ENCODE results near the gene WWOX. TPM values are rescaled to one million over a fixed set of nuclear protein-coding genes. Genes with fewer than 3 reads are reported as not detected.

The WWOX gene
- polyA plus RNA-seq, 3 donors, result 40.3 to 43.7 (median 41.5) TPM

DNA sequence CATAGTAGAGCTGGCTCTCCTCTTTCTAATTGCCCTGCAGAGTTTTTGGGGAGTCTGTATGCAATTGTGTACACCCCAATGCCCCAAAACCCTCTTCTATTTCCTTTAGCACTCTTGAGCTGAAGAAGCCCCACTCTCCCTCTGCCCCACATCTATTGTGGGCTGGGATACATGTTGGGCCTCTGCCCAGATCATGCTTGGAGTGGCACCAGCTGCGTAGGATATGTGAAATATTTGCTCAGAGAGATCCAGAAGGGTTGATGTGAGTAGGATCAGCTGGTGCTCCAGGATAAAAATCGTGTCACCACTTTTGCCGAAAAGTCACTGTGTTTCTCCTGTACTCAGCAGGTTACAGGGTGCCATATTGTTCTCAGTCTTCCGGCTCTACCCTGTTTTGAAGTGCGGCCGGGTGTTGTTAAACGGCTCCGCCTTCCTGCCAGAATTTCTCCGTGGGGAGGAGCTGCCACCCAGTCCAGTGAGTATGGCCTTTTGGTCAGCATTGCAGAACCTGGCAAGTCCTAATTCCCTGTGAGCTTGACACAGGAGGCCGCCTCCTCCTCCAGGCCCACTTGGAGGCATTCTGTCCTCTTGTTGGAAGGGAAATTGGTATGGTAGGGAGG is 664.5 kb downstream of the WWOX start:
- DNase-seq (ENCODE audit: low read depth in 3 of 3, low spot score in 2 of 3), result no peak

- DNase-seq (ENCODE audit: low read depth in 3 of 3, low spot score in 2 of 3), result no peak
These were observed 665.0 kb downstream of the WWOX start for GRCh38 chr16:78764478-78764877.

DNA sequence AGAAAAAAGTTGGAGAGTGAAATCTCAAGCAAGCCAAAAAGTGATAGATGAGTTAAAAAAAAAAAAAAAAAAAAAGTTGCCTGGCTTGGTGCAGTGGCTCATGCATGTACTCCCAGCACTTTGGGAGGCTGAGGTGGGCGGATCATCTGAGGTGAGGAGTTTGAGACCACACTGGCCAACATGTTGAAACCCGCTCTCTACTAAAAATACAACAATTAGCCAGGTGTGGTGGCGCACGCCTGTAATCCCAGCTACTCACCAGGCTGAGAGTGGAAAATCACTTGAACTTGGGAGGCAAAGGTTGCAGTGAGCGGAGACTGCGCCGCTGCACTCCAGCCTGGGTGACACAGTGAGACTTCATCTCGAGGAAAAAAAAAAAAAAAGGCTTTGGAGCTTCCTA is 668.8 kb downstream of the WWOX start:
- DNase-seq (ENCODE audit: low read depth in 3 of 3, low spot score in 2 of 3), result no peak

GRCh38 chr16:78768718-78769117 is 669.3 kb downstream of the WWOX start:
- DNase-seq (ENCODE audit: low read depth in 3 of 3, low spot score in 2 of 3), result no peak

GRCh38 chr16:78770353-78771091 is 671.1 kb downstream of the WWOX start:
- peak in 1 of 3 donors; percentile 8 for DNase-seq (ENCODE audit: low read depth in 3 of 3, low spot score in 2 of 3)

DNA sequence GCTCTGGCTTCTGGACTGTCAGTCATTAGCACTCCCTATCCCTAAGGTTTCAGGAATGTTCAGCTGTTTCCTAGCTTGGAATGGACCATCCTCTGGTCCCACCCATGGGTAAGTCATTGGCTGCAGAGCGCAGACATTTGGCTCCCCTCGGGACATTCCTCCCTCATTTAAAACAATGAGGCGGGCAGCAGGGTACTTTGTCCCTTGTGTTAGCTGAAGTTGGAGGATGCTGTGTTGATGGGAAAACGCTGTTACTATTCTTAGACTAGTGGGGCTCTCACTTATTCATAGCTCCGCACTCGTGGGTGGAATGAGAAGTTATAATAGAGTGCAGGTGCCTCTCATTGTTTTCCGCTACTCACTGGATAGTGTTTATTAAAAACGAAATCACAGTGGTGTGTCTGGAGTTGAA is 673.8 kb downstream of the WWOX start:
- DNase-seq (ENCODE audit: low read depth in 3 of 3, low spot score in 2 of 3), result no peak

DNA sequence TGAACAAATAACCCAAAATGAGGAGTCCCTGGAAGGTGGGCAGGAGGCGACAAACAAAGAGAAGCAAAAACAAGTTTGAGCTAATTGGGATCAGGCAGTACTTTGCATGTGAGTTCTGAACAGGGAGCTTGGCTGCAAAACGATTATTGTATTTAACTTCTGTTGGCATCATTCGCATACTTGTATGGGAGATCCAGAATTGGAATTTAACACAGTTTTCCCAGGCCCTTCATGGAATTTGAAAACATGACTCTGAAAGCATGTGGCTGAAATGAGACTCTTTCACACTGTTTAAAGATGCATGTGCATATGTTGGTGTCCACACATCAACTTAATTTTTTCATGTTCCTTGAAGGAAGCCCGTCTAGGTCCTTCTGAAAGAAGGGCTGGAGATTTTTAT is 674.3 kb downstream of the WWOX start:
- no peak for DNase-seq (ENCODE audit: low read depth in 3 of 3, low spot score in 2 of 3)

GRCh38 chr16:78775161-78775561 is 675.7 kb downstream of the WWOX start:
- DNase-seq (ENCODE audit: low read depth in 3 of 3, low spot score in 2 of 3), result no peak

DNA sequence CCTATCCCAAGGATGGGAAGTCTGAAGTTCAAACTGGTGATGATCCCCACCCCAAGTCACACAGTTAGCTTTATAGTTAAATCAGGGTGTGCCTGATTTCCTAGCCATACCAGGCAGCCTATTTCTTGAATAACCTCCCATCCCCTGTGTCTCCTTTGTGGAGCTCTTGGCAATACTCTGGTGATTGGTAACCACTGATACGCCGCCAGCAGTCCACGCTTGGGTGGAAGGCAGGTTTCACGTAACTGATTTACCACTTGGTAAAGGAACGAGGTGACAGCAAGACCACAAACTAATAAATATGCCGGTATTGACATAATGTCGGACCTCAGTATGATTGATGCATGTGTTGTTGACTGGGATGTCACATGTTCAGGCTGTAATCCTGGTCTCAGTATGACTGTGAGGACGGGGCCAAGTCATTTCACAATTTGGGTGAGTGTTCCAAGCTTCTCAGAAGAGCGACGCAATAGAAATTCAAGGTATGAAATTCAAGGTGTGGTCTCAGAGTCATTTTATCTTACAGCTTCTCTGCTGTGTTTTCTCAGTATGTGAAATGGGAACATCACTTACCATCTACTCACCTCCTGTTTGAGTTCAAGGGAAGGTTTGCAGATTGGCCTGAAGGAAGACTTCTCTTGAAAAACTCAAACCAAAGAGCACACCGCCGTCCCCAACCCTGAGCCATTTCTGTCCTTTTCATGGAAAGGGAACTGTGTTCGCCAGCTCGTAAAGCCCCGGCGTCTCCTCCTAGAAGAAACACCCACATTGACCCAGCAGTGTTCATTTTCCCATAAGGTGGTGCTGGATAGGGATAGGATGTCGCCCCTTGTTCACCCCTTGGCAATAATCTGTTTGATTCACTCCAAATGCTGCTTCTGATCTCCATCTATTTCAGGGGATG is 678.9 kb downstream of the WWOX start:
- DNase-seq (ENCODE audit: low read depth in 3 of 3, low spot score in 2 of 3), result no peak

DNA sequence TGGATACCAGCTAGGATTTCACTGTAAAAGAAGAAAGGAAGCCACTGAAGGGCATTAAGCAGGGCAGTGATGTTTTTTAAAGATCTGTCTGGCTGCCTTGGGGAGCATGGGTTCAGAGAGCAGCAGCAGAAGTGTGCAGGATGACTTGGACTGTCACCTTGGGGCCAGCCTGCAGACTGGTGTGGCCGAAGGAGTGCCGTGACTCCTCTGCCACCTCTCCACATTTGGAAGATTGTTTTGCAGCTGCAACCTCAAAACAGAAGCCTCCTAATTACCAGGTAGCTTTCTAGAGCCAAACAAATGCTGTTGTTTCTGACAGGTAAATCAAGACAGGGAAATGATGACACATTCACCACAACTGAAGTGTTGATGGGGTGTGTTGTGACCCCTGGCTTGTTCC is 681.4 kb downstream of the WWOX start:
- DNase-seq (ENCODE audit: low read depth in 3 of 3, low spot score in 2 of 3), result no peak

DNA sequence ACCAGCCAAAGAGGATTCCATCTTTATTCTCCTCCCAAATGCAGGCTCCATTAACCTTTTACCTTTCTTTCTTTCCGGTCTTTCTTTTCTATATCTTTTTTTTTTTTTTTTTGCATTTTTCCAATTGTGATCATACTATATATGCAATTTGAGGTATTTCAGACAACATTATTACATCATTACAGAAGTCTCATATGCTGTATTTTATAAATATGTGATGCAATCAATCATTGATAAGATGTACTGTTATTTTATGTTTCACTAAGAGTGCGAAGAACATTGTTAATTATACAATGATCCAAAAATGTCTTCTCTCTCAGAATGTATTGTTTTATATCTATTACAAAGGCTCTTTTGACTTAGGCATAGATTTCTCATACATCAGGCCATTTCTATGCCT is 683.1 kb downstream of the WWOX start:
- no peak for DNase-seq (ENCODE audit: low read depth in 3 of 3, low spot score in 2 of 3)

DNA sequence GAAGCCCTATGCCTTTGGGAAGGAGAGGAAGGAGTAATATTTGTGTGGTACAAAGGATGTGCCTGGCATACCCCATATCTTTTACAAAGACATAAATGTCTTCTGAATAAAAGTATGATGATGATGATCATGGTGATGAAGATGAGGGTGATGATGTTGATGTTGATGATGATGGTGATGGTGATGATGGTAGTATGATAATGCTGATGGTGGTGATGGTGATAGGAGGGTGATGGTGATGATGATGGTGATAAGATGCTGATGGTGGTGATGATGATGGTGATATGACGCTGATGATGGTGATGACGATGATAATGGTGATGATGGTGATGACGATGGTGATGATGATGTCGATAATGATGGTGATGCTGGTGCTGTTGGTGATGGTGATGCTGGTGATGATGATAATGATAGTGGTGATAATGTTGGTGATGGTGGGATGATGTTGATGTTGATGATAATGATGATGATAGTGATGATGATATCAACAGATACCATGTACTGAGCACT is 684.2 kb downstream of the WWOX start:
- DNase-seq (ENCODE audit: low read depth in 3 of 3, low spot score in 2 of 3), result no peak

DNA sequence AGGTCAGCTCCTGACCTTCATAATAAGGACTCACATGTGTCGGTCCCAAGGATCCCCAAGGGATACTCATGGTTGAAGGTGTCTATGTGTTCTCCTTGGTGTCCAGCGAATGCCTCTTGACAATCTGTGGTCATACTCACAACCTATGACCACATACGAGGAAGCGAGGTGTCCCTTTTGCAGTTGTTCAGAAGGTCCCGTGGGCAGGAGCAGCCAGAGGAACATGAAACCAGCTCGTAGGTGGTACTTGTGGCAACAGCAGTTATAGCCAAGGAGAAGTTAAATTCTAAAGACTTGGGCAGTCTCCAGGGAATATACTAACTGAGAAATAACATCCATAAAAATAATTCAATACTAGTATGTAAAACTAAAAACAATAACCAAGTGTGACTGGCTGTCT is 685.3 kb downstream of the WWOX start:
- DNase-seq (ENCODE audit: low read depth in 3 of 3, low spot score in 2 of 3), result no peak

GRCh38 chr16:78785218-78785617 is 685.8 kb downstream of the WWOX start:
- no peak for DNase-seq (ENCODE audit: low read depth in 3 of 3, low spot score in 2 of 3)

DNA sequence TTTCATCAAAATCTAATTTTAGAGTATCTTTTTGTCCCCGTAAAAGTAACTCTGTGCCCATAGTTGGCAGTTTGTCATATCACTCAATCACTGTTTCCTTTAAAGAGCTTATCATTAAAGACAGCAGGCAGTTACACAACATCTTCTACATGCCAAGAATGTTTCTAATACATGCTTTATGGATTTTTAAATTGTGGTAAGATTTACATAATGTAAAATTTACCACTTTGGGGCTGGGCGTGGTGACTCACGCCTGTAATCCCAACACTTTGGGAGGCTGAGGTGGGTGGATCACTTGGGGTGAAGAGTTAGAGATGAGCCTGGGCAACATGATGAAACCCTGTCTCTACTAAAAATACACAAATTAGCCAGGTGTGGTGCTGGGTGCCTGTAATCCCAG is 687.2 kb downstream of the WWOX start:
- no peak for DNase-seq (ENCODE audit: low read depth in 3 of 3, low spot score in 2 of 3)

DNA sequence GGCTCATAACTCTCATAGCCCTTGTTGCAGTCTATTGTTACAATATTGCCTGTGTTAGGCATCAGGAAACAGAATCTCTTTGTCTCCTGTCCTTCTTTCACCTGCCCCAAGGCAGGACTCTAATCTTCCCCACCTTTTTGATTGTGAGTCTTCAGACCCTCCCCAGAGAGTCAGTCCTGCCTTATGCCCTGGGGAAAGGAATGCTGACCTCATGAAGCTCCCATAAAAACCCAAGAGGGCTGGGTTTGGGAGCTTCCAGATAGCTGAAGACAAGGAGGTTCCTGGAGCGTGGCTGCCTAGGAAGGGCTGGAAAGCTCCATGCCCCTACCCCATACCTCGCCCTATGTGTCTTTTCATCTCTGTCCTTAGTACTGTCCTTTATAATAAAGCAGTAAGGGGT is 688.8 kb downstream of the WWOX start:
- no peak for DNase-seq (ENCODE audit: low read depth in 3 of 3, low spot score in 2 of 3)

DNA sequence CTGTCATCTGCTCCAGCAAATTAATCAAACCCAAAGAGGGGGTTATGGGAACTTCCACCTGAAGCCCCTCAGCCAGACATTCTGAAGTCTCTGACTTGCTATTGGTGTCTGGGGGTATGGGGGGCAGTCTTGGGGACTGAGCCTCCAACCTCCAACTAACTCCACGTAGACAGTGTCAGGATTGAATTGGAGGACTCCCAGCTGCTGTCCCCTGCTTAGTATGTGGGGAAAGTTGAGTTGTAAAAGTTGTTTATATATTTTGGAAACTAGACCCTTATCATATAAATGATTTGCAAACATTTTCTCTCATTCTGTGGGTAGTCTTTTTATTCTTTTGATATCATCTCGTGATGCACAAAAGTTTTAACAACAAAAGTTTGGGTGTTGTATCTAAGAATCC is 689.2 kb downstream of the WWOX start:
- DNase-seq (ENCODE audit: low read depth in 3 of 3, low spot score in 2 of 3), result no peak

GRCh38 chr16:78789561-78789960 is 690.1 kb downstream of the WWOX start:
- DNase-seq (ENCODE audit: low read depth in 3 of 3, low spot score in 2 of 3), result no peak

GRCh38 chr16:78791011-78791410 is 691.6 kb downstream of the WWOX start:
- DNase-seq (ENCODE audit: low read depth in 3 of 3, low spot score in 2 of 3), result no peak

DNA sequence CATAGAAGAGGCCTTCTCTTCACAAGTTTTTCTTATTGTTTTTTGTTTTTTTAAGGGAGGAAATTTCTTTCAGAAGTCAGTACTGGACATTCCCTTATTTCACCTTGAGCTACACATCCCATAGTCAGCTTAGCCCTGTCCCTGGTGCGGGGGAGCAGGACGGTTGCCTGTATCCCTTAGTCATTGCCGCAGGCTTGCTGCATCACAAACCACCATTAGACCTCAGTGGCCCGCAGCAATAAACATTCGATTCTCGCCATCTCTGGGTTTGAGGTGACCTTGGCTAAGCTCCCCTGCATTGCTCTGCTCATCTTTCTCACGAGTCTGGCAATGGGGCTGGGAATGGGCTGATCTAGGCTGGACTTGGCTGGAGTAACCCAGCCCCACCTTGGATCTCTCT is 692.5 kb downstream of the WWOX start:
- no peak for DNase-seq (ENCODE audit: low read depth in 3 of 3, low spot score in 2 of 3)

- DNase-seq (ENCODE audit: low read depth in 3 of 3, low spot score in 2 of 3), result no peak
These were observed 693.5 kb downstream of the WWOX start for GRCh38 chr16:78792952-78793351.

Data from right renal cortex interstitium (tissue), 3 donors.